Endothelial cell (in vitro differentiated cells): ENCODE data around the gene RWDD1. TPM values are rescaled to one million over a fixed set of nuclear protein-coding genes. Genes with fewer than 3 reads are reported as not detected.

Experiments used
- DNase-seq: peaks from one replicate; pipeline ENCODE4 v3.0.0; 2021; ENCODE audit warnings: low spot score
- H3K27ac Mint-ChIP-seq: one replicate; pipeline ENCODE4 v1.8.0; 2021; ENCODE audit warnings: mixed read lengths, inconsistent platforms; ENCODE audit not compliant: unreplicated experiment
- H3K27me3 Mint-ChIP-seq: one replicate; pipeline ENCODE4 v1.8.0; 2021; ENCODE audit warnings: mild to moderate bottlenecking, moderate library complexity, mixed read lengths, inconsistent platforms; ENCODE audit not compliant: unreplicated experiment
- H3K36me3 Mint-ChIP-seq: one replicate; pipeline ENCODE4 v1.8.0; 2021; ENCODE audit warnings: mild to moderate bottlenecking, low read depth, mixed read lengths, inconsistent platforms; ENCODE audit not compliant: unreplicated experiment
- H3K4me1 Mint-ChIP-seq: one replicate; pipeline ENCODE4 v1.8.0; 2021; ENCODE audit warnings: mild to moderate bottlenecking, mixed read lengths, inconsistent platforms; ENCODE audit not compliant: unreplicated experiment
- H3K4me3 Mint-ChIP-seq: one replicate; pipeline ENCODE4 v1.8.0; 2021; ENCODE audit warnings: mild to moderate bottlenecking, mixed read lengths, inconsistent platforms; ENCODE audit not compliant: unreplicated experiment
- H3K9me3 Mint-ChIP-seq: one replicate; pipeline ENCODE4 v1.8.0; 2021; ENCODE audit warnings: mixed read lengths, inconsistent platforms; ENCODE audit not compliant: unreplicated experiment
- CTCF ChIP-seq: fragments of 200-600 bp; sonication (generic); IDR thresholded peaks from one replicate; pipeline ENCODE4 v1.5.0; 2021; ENCODE audit warnings: antibody characterized with exemption; ENCODE audit not compliant: unreplicated experiment
- total RNA-seq: library from RNA; stranded (reverse); fragmentation: NEBNext Ultra II Directional; extraction: Animal tissue kit (Norgen Biotek cat#: 25700); gene quantifications from one replicate; pipeline ENCODE4 v1.2.1, GENCODE V29; 2021; ENCODE audit not compliant: unreplicated experiment

The RWDD1 gene
- total RNA-seq, 1 donor from 2014 or later, result 38.0 TPM

- H3K36me3 Mint-ChIP-seq, result no peaks in the 10 kb centered on the region
- H3K4me3 Mint-ChIP-seq, result peak within 1 kb of the TSS; percentile 95
- DNase-seq, result peak; percentile 87
- peaks cover 9% of the 10 kb centered on the region for H3K4me1 Mint-ChIP-seq
- H3K27ac Mint-ChIP-seq, result peak within 1 kb of the TSS; percentile 97
- peaks cover 6% of the 10 kb centered on the region for H3K27me3 Mint-ChIP-seq
- no peaks in the 10 kb centered on the region for H3K9me3 Mint-ChIP-seq
- no peak for TF ChIP-seq CTCF
Measured at GRCh38 chr6:116615937-116616736, 44.8 kb downstream of the RWDD1 start, which contains the start of gene RSPH4A. RSPH4A (plus strand) TSS chr6:116616479; CDS start chr6:116616624, 145 bp downstream.

- Mint-ChIP-seq H3K27ac (peak overlapping the region; percentile 97), H3K9me3 (no peaks in the 10 kb centered on the region), H3K4me1 (peaks cover 9% of the 10 kb centered on the region), H3K27me3 (peaks cover 6% of the 10 kb centered on the region), H3K36me3 (no peaks in the 10 kb centered on the region), H3K4me3 (peak overlapping the region; percentile 95)
- peak; percentile 32 for DNase-seq
- TF ChIP-seq CTCF, result no peak
Measured at GRCh38 chr6:116616737-116617053, 45.4 kb downstream of the RWDD1 start.

GRCh38 chr6:116624036-116624805, 52.9 kb downstream of the RWDD1 start:
- no peaks in the 10 kb centered on the region for H3K9me3 Mint-ChIP-seq
- no peak for DNase-seq

GRCh38 chr6:116625872-116626271, 54.6 kb downstream of the RWDD1 start:
- H3K36me3 Mint-ChIP-seq, result no peaks in the 10 kb centered on the region
- DNase-seq, result no peak
- H3K27ac Mint-ChIP-seq, result no peak overlapping the region
- H3K4me1 Mint-ChIP-seq, result peaks cover 17% of the 10 kb centered on the region
- no peaks in the 10 kb centered on the region for H3K9me3 Mint-ChIP-seq
- no peak for TF ChIP-seq CTCF
- H3K4me3 Mint-ChIP-seq, result no peak overlapping the region
- H3K27me3 Mint-ChIP-seq, result no peaks in the 10 kb centered on the region

More at GRCh38 chr6:116624036-116624805, 52.9 kb downstream of the RWDD1 start:
- Mint-ChIP-seq H3K4me1 (peaks cover 7% of the 10 kb centered on the region), H3K36me3 (no peaks in the 10 kb centered on the region), H3K27ac (no peak overlapping the region), H3K4me3 (no peak overlapping the region), H3K27me3 (no peaks in the 10 kb centered on the region)
- TF ChIP-seq CTCF, result no peak

- no peak overlapping the region for H3K27ac Mint-ChIP-seq
- H3K4me1 Mint-ChIP-seq, result peaks cover 24% of the 10 kb centered on the region
- H3K27me3 Mint-ChIP-seq, result no peaks in the 10 kb centered on the region
- H3K4me3 Mint-ChIP-seq, result no peak overlapping the region
- H3K36me3 Mint-ChIP-seq, result peaks cover 7% of the 10 kb centered on the region
- DNase-seq, result no peak
- H3K9me3 Mint-ChIP-seq, result no peaks in the 10 kb centered on the region
- TF ChIP-seq CTCF, result no peak
Measured at GRCh38 chr6:116629563-116629981, 58.3 kb downstream of the RWDD1 start.
